Suppressor macrophage treated with lipopolysaccharide for 4 hours (primary cell): ENCODE measurements around the gene SH3RF2.

ENCODE experiments used
- DNase-seq: peaks from one replicate; pipeline ENCODE4 v3.0.0-alpha.2; 2020

The SH3RF2 gene

GRCh38 chr5:146049704-146050026 lies 113.3 kb downstream of the SH3RF2 start:
- DNase-seq, result no peak

- no peak for DNase-seq
Observed at GRCh38 chr5:146050086-146050485, 113.7 kb downstream of the SH3RF2 start.

GRCh38 chr5:146051678-146052077 lies 115.3 kb downstream of the SH3RF2 start:
- DNase-seq, result no peak

GRCh38 chr5:146052780-146053179 lies 116.4 kb downstream of the SH3RF2 start:
- no peak for DNase-seq

- no peak for DNase-seq
Observed at GRCh38 chr5:146055432-146055831, 119.1 kb downstream of the SH3RF2 start.

GRCh38 chr5:146059460-146060220 lies 123.3 kb downstream of the SH3RF2 start:
- no peak for DNase-seq

- DNase-seq, result no peak
Observed at GRCh38 chr5:146060221-146060585, 123.8 kb downstream of the SH3RF2 start.

GRCh38 chr5:146066968-146067367 lies 130.6 kb downstream of the SH3RF2 start:
- no peak for DNase-seq

- DNase-seq, result no peak
Observed at GRCh38 chr5:146068206-146068605, 131.8 kb downstream of the SH3RF2 start.

GRCh38 chr5:146068977-146069779 lies 132.8 kb downstream of the SH3RF2 start:
- DNase-seq, result no peak

- no peak for DNase-seq
Observed at GRCh38 chr5:146069780-146070099, 133.4 kb downstream of the SH3RF2 start.

GRCh38 chr5:146070746-146071145 lies 134.4 kb downstream of the SH3RF2 start:
- no peak for DNase-seq

- DNase-seq, result no peak
Observed at GRCh38 chr5:146071171-146071570, 134.8 kb downstream of the SH3RF2 start.

- DNase-seq, result no peak
Observed at GRCh38 chr5:146072595-146072994, 136.2 kb downstream of the SH3RF2 start.

- no peak for DNase-seq
Observed at GRCh38 chr5:146073239-146073900, 137.0 kb downstream of the SH3RF2 start.

GRCh38 chr5:146076028-146076427 lies 139.7 kb downstream of the SH3RF2 start:
- DNase-seq, result no peak

GRCh38 chr5:146076455-146076854 lies 140.1 kb downstream of the SH3RF2 start:
- no peak for DNase-seq

- no peak for DNase-seq
Observed at GRCh38 chr5:146078566-146078965, 142.2 kb downstream of the SH3RF2 start.

- no peak for DNase-seq
Observed at GRCh38 chr5:146079695-146080373, 143.5 kb downstream of the SH3RF2 start.

- DNase-seq, result no peak
Observed at GRCh38 chr5:146081556-146081955, 145.2 kb downstream of the SH3RF2 start.

- no peak for DNase-seq
Observed at GRCh38 chr5:146082798-146083197, 146.4 kb downstream of the SH3RF2 start.

- DNase-seq, result no peak
Observed at GRCh38 chr5:146084376-146084775, 148.0 kb downstream of the SH3RF2 start.

GRCh38 chr5:146088098-146088497 lies 151.7 kb downstream of the SH3RF2 start:
- no peak for DNase-seq

GRCh38 chr5:146089287-146089686 lies 152.9 kb downstream of the SH3RF2 start:
- DNase-seq, result no peak
